ENCODE results near the gene ABHD11. TPM values are rescaled to one million over a fixed set of nuclear protein-coding genes. Genes with fewer than 3 reads are reported as not detected.

ABHD11 gene
- total RNA-seq, 1 donor: 14.8 TPM

DNA sequence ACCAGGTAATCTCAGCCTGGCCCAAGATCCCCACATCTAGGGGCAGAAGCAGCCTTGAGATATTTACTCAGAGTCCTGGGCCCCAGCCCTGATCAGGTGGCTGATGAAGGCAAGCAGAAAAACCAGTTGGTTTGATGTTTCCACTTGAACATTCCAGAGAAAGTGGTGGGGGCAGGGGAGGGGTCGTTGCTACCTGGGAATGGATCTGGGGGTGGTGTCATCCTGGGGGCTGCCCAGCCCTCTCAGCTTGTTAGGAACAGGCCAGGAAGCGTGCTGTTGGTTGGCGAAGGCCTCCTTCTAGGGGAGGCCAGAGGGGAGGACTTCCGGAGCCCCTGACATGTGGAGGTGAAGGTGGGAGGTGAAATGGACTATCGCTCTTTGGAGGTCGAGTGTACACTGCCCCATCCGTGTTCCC lies 3.7 kb upstream of the ABHD11 start:
- H3K4me3 ChIP-seq (ENCODE audit: low read depth, low read length): no peak overlapping the region
- DNase-seq (ENCODE audit: low read depth): no peak
- TF ChIP-seq, protein P1, sequence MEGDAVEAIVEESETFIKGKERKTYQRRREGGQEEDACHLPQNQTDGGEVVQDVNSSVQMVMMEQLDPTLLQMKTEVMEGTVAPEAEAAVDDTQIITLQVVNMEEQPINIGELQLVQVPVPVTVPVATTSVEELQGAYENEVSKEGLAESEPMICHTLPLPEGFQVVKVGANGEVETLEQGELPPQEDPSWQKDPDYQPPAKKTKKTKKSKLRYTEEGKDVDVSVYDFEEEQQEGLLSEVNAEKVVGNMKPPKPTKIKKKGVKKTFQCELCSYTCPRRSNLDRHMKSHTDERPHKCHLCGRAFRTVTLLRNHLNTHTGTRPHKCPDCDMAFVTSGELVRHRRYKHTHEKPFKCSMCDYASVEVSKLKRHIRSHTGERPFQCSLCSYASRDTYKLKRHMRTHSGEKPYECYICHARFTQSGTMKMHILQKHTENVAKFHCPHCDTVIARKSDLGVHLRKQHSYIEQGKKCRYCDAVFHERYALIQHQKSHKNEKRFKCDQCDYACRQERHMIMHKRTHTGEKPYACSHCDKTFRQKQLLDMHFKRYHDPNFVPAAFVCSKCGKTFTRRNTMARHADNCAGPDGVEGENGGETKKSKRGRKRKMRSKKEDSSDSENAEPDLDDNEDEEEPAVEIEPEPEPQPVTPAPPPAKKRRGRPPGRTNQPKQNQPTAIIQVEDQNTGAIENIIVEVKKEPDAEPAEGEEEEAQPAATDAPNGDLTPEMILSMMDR (IDR thresholded peaks at IDR 0.05; ENCODE audit: insufficient read depth, low read length): no peak

DNA sequence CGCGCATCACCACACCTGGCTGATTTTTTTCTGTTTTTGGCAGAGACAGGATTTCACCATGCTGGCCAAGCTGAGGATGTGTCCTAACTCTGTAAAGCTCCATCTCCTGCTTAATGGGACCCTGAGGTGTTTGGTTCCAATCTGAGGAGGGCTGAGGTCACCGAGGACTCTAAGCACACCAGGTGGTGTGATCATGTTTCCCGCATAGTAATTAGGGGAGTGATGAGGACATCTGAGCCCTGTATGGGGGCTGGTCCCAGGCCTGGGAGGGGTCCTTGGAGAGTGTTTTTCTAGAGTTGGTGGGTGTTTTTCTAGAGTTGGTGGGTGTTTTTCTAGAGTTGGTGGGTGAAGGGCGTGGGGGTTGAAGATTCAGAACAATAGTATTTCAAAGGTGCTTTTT lies 3.0 kb upstream of the ABHD11 start:
- TF ChIP-seq, protein P1 (IDR thresholded peaks at IDR 0.05; ENCODE audit: insufficient read depth, low read length): no peak
- DNase-seq (ENCODE audit: low read depth): no peak
- H3K4me3 ChIP-seq (ENCODE audit: low read depth, low read length): no peak overlapping the region

DNA sequence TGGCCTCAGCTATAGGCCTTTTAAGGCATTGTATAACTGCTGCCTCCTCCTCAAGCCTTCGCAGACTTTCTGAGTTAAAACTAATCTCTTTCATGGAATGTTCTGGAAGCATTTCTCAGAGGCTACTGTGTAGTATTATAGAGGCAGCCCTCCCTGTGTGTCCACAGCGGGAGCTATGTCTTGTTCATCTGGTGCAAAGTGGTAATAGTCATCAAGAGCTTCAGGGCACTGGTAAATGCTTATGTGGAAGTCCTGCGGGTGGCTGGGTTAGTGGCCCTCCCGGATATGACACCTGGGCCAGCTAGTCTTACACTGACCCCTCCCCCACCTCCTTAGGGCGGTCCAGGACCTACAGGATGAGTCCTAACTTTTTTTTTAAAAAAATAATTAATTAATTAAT lies 2.2 kb upstream of the ABHD11 start:
- TF ChIP-seq, protein P1 (IDR thresholded peaks at IDR 0.05; ENCODE audit: insufficient read depth, low read length): no peak
- no peak overlapping the region for H3K4me3 ChIP-seq (ENCODE audit: low read depth, low read length)
- DNase-seq (ENCODE audit: low read depth): no peak

DNA sequence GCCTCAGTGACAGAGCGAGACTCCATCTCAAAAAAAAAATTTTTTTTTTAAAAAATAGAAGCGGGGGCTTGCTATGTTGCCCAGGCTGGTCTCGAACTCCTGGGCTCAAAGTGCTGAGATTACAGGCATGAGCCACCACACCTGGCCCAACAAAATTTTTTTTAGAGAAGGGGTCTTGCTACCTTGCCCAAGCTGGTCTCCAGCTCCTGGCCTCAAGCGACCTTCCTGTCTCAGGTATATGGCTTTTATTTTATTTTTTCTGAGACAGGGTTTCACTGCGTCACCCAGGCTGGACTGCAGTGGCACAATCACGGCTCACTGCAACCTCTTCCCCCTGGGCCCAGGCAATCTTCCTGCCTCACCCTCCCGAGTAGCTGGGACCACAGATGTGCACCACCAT lies 1.6 kb upstream of the ABHD11 start:
- TF ChIP-seq, protein P1 (IDR thresholded peaks at IDR 0.05; ENCODE audit: insufficient read depth, low read length): no peak
- no peak for DNase-seq (ENCODE audit: low read depth)

DNA sequence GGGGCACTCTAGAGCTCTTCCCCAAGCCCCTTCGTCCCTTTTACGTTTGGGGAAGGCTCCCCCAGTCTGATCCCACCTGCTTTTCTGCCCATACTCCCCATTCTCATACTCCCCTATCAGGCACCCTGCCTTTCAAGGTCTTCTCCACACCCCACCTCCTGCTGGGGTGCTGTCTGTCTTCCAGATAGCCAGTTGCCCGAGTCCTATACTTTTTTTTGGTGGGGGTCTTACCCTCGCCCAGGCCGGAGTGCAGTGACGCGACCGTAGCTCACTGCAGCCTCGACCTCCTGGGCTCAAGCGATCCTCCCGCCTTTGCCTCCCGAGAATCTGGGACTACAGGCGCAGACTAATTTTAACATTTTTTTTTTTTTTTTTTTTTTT lies 775 bp upstream of the ABHD11 start:
- TF ChIP-seq, protein P1 (IDR thresholded peaks at IDR 0.05; ENCODE audit: insufficient read depth, low read length): no peak
- H3K4me3 ChIP-seq (ENCODE audit: low read depth, low read length): peak overlapping the region; percentile 88
- no peak for DNase-seq (ENCODE audit: low read depth)

More for the DNA sequence above, 1.6 kb upstream of the ABHD11 start:
- H3K4me3 ChIP-seq (ENCODE audit: low read depth, low read length): no peak overlapping the region

DNA sequence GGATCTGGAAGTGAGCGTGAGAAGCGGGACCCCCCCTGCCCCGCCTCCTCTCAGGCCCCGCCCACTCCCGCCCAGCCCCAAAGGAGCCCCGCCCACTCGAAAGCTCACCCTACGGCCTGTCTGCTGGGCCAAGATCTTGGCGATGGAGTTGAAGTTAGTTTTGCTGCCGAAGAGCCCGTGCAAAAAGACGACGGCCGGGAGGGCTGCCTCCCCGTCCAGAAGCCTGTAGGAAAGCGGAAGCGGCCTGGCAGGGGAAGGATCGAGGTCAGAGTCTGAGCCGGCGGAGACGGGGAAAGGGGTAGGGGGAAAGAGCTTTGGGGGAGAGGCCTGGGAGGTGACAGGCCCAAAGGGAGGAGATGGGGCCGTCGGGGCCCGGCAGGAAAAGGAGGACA lies 386 bp downstream of the ABHD11 start:
- H3K4me3 ChIP-seq (ENCODE audit: low read depth, low read length): peak overlapping the region; percentile 81
- TF ChIP-seq, protein P1 (IDR thresholded peaks at IDR 0.05; ENCODE audit: insufficient read depth, low read length): no peak
- peak; percentile 55 for DNase-seq (ENCODE audit: low read depth)

DNA sequence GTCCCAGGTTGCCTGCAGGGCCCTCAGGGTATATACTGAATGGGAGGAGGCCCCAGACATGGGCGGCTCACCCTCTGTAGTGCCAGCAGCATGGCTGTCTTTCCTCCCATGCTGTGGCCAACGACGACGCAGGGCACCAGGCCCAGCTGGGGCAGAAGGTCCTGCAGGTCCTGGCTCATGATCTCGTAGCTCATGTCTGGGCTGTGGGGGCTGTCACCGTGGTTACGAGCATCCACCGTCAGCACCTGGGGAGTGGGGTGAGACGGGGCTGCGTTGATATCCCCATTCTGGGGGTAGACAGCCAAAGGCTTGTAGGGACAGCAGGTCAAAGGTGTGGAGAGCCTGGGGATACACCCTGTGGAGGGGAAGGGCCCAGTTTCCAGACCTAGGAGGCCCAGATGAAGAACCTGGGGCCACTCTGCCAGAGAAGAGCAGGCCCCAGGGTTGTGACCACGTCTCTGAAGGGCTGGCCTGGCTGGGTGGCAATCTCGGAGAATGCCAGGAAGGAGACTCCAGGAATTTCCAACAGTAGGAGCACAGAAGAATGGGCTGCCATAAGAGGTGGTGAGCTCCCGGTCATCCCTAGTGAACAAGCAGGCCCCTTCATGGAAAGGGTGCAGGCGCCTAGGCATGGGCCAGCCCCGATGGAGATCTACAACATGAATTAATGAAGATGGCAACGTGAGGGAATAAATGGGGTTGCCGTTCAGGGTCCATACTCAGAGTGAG lies 947 bp downstream of the ABHD11 start:
- TF ChIP-seq, protein P1 (IDR thresholded peaks at IDR 0.05; ENCODE audit: insufficient read depth, low read length): no peak
- peak overlapping the region; percentile 81 for H3K4me3 ChIP-seq (ENCODE audit: low read depth, low read length)
- DNase-seq (ENCODE audit: low read depth): no peak
